GM19099 (cell line): Measurements from ENCODE around the gene IQSEC3.

ENCODE experiments used
- POLR2A ChIP-seq: IDR thresholded peaks from 3 replicates; pipeline ENCODE4 v1.6.1; 2011; ENCODE audit warnings: low read depth; ENCODE audit not compliant: insufficient read length; ENCODE audit errors: extremely low read depth

Gene IQSEC3

DNA sequence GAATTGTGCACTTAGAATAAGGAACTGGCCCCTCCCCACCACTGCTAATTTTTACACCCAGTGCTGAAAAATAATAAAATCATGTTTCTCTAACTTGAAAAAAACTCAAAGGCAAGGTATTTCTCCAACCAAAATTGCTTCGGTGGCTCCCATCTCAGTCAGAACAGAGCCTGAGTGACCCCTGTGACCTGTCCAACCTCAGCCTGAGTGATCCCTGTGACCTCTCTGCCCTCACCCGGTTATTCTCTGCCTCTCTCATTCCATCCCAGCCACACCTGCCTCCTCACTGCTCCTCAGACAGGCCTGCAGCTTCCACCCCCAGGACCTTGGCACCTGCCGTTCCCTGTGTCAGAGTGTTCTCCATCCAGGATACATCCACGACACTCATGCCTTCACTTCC is 142.2 kb downstream of the IQSEC3 start:
- TF ChIP-seq POLR2A, result no peak

DNA sequence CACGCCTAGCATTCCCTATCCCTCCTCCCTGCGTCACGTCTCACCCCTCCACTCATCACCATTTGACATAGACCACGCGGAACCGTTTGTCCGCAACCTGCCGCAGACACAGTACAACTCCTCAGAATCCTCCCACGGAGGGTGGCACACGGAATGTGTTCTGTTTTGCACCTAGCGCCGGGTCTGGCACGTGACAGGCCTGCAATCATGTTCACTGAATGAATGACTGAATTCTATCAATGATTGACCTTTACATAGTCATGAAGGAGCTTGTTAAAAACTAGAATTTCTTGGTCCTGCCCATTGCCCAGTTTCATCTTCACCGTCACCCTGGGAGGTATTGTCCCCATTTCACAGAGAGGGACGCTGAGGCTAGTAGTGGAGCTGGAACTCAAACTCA is 142.7 kb downstream of the IQSEC3 start:
- no peak for TF ChIP-seq POLR2A

DNA sequence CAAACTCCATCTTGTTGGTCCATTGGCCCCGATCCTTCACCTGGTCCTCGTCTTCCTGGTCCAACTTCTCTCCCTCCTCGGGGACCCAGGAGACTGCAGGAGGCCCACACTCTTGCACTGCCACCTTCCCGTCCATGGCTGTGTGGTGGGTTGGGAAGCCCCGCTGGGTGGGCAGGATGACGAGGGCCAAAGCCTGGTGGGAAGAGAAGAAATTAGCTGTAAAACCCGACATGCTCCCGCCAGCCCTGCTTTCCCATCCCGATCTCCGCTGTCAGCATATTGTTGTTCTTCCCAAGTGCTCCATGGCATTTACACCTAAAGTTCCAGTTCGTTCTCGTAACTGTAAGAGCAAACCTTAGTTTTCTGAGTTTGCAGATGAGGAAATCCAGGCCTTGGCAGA is 143.3 kb downstream of the IQSEC3 start:
- TF ChIP-seq POLR2A, result no peak

DNA sequence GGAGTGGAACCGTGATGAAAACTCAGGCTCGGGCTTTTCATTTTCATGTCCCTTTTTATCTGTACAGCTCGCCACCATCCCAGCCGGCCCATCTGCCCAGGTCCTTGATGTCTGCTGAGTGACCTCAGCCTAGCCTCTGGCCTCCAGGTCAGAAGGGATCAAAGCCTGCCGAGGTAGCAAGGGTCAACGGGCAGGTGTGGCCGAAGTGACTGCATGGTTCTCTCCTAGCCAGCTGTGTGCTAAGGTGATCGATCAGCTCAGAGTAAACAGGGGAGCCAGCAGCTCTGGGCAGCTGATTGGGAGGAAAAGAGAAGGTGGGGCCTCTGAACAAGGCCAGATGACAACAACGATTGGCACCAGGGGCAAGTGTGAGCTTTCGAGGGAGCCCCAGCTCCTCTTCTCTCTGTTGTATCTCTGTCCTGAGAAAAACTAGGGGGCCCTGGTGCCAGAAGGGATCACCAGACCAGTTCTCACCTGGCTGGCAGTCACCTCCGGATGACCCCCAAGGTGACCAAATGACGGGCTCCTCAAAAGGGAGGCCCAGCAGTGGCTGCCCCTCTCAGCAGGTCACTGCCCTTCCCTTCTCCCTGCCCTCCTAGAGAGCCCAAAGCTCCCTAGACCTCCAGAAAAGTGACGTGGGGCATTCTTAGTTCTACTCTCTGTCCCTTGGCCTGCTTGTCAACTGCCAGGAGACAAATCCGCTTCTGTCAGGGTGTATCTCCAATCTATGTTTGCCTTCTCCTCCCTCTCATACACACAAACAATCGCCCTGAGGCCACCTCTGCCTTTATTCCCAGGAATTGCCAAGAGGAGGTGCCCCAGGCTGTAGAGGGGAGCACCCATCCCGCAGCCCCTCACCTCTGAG is 143.9 kb downstream of the IQSEC3 start:
- no peak for TF ChIP-seq POLR2A

DNA sequence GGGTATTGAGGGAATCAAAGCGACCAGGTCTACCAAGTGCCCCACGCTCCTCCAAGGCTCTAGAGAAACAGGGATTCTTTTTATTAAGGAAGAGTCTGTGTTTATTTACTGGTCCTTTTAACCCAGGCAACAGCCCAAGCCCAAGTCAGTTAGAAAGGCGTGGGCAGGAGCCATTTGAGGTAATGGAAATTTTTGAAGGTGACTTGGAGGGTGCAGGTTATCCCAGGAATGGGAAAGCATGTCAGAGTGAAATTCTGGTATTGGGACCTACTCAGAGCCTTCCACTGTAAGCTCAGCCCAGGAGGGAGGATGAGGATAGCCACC is 144.5 kb downstream of the IQSEC3 start:
- TF ChIP-seq POLR2A, result no peak

DNA sequence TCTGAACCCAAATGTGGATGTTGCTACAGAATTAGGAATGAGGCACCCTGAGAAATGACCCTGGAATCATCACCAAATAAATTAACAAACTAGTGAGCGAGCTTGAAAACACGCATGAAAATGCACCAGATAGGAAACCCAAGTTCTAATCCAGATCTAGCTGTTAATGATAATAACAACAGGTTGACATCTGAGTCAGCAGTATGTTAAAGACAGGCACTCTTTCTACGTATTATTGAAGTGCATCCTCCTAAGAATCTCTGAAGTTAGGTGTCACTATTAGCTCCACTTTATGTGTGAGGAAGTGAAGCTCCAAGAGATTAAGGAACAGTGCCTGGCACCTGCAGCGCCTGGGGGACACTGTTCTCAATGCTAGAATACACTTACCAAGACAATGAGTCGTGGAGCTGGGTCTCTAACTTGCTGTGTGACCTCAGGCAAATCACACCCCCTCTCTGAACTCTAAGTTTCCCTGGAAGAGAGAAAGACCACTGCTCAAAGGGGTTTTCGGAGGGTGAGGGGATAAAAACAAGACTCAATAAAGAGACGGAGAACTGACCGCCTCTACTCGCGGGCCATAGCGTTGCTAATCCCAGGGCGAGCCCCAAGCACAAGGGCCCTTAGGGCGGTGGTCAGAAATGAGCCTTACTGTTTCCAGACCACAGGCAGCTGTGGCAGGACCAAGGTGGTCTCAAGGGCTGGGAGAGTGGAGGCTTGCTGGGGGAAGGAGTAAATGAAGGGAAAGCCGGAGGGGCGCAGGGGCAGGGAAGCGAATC is 145.3 kb downstream of the IQSEC3 start:
- no peak for TF ChIP-seq POLR2A

DNA sequence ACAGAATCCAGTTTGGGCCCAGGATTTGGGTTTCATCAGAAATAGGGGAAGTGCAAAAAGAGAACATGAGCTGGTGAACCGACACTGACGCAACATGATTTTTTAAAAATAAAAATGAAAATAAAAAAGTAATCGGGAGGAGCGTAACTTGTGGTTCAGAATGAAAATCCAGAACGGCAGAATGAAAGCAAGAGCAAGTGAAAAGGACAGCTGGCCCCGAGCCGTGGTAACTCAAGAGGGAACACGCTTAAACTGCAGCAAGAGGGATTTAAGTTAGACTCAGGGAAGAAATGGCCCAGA is 145.8 kb downstream of the IQSEC3 start:
- TF ChIP-seq POLR2A, result no peak

DNA sequence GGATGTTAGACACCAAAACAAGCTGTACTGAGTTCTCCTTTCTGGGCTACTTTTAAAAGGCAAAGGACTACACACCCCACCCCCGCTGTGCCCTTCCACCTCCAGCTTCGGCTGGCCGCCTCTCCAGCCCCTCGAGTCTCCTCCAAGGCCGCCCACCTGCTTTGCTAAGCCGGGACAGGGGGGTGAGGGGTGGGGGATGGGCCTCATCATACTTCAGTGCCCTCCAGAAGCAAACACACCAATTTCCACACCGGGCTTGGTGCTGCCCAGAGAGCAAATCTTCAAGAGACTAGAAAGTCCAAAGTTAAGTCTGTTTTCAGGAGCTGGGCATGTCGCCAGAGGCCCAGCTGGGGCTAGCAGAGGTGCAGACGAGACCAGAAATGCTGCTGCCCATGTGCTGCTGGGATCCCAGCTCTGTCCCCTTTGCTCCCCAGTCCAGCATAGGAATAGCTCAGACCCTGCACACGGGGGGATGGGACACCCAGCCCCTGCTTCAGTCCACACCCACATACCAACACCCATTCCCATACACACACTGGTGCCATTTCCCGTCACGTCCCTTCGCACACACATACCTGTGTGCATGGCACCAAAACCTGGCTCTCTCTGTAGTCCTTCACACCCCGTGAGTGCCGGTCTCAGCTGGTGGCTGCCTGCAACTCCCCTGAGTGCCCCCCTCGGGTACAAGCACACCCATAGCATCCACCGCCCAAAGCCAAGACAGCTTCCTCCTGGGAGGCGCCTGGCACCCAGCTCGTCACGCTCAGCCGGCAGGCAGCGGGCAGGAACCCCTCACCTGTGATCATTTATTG is 146.4 kb downstream of the IQSEC3 start:
- no peak for TF ChIP-seq POLR2A

DNA sequence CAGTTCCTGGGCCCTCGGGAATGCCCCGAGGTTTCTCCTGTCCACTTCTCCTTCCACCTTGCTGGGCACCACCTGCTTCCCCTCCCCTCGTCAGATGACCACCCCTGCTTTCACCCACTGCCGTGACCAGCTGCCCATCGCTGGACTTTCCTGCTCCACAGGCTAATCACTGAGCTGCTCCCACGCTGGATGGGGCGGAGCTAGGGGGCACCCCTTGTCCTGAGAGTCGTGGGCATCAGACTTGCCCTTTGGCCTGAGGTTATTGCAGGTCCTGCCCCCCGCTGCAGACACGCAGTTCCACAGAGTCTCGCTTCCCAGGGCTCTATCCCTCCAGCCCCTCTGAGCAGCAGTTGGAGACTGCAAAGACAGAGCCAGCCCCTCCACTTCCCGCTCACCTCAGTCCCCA is 147.0 kb downstream of the IQSEC3 start:
- TF ChIP-seq POLR2A, result no peak

DNA sequence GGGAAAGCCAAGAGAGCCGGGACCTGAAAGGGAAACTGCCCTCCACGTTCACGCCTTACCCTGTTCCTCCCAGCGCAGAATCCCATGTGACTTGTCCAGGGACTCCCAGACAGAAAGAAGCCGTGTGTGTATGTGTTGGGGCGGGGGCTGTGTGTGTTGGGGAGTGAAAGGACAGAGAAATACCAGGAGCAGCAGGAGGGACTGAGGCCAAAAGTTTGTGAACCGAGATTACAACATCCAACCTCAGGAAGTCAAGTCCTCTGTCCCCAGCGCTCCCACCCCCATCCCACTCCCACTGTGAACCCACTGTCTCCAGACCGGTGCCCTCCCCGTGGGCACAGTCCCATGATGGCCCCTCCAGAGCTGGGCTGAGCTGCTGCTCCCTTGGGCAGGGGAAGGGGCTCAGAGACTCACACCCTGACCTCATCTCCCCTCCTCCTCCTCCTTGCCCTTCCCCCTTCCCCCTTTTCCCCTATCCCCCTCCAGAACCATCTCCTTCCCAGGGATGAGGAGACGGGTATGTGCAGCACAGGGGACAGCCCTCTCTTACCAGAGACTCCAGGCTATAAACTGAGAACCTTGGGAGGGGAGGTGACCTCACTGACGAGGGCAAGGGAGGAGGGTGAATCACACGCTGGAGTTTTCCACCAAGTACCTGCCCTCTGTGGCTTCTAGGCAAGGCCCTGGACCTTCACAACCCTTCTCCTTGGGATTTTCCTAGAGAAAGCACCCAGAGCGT is 147.6 kb downstream of the IQSEC3 start, which contains the start of gene SLC6A12:
SLC6A12 (minus strand) TSS at position 155 of the 739 bp plus-strand sequence. CDS start 4,171 bp downstream, outside the sequence.
- no peak for TF ChIP-seq POLR2A

DNA sequence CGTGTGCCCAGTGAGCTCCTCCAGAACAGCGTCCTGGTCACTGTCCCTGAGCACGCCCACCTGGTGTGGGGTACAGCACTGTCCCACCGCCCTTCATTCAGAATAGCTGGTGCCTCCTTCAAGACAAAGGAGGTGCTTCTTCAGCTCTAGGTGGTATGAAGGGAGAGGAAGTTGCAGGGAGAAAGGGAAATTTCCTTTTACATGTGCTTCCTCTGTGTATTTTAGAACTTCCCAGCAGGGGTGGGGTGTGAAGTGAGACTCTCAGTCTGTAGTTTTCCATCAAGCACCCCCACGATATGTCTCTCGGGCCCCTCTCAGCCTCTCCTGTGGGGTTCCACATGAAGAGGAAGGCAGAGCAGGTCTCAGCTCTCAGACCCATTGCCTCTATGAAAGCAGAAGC is 148.5 kb downstream of the IQSEC3 start:
- no peak for TF ChIP-seq POLR2A

DNA sequence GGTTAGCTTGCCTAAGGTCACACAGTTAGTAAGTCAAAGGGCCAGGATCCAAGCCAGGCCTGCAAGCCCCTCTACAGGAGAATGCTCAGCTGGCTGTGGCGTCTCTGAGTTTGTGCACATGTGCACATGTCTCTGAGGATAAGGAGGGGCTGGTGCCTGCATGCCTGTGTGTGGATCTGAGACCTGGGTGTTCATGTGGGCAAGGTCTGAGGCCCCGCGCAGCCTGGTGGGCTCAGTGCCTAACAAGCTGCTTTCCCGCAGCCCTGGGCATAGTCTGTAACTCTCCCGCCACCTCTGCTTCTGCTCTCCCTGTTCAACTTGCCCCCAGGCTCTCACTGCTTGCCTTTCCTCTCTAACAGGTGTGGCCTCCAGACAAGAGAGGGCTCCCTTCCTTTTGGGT is 151.7 kb downstream of the IQSEC3 start:
- no peak for TF ChIP-seq POLR2A

DNA sequence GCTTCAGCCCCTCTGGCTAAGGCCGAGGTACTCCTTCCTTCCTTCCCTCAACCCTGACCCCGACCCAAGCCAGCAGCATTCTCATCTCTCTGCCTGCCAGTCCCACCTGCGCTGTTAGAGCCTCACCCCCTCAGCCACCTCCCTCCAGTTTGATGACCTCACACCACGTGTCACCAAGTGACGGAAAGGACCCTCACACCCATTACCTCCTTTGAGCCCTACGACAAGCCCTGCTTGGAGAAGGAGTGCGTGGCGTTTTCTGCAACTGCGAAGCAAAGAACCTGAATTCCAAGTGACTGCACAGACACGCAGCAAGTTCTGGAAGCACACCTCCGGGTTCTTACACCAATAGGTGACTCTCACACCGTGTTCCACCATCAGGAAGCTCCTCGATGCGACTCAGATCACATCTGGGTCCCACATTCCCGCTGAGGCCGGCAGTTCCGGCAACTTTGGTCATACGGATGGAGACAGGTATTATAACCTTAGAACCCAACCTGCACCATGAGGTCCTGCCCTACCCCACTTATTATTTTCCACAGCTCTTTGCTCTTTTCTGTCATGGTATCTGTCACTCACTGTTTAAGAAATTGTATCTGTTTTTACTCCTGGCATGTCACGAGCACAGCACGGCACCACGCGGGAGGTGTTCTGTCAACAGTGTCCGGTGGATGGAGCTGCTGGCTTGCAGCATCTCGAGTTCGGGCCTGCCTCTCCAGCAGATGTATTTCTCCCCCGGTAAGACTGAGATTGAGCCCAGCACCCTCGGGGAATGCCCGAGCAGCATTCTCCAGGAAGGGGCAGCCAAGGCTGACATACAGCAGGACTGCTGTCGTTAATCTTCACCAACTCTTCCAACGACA is 152.4 kb downstream of the IQSEC3 start:
- TF ChIP-seq POLR2A, result no peak

DNA sequence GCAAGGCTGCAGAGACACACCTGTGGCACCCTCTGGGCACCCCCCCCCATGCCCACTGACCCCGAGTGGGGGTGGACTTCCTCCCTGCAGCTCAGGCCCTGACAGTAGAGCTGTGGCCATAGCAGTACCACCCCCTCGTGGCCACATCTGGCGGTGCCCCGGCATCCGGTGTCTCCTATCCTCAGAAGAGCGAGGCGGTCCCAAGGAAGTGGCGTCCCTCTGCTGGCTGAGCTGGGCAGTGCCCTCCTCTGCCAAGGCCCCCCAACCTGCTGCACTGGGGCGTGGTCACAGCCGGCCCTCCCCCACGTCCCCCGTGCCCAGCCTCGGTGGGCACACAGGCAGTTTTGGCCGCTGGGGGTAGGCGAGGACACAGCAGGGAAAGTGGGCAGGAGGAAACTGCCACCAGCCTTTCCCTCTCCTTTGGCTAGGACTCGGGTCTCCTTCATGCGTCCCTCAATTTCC is 153.4 kb downstream of the IQSEC3 start:
- TF ChIP-seq POLR2A, result no peak

DNA sequence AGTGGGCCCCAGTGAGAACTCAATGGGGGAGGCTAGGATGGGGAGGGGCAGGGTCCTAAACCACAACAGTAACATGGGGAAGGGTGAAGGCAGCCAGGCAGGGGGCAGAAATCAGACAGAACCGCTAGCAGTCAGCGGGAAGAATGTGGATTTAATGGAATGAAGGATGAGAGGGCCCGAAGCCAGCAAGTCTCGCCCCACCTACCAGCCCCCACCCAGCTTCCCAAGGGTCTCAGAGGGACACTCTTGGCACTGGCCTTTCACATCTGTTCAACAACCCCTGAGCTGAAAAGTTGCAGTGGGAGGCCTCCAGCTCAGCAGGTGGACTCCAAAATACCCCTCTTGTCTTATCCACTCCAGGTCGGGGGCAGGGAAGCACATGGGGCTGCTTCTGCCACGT is 153.9 kb downstream of the IQSEC3 start:
- no peak for TF ChIP-seq POLR2A
